OCI-LY1 (cell line): Measurements from ENCODE around the gene P3R3URF.

Source experiments
- H2AFZ ChIP-seq: fragments of 200-600 bp; sonication (generic), shearing (Covaris generic); 2 replicates; pipeline ENCODE4 v1.6.0; 2014; ENCODE audit warnings: antibody characterized with exemption, mild to moderate bottlenecking, low read length
- H3F3A ChIP-seq: fragments of 200-600 bp; sonication (generic), shearing (Covaris generic); 2 replicates; pipeline ENCODE4 v1.6.0; 2014; ENCODE audit warnings: mild to moderate bottlenecking, antibody characterized with exemption, low read length, moderate library complexity; ENCODE audit not compliant: insufficient read depth
- H3K27ac ChIP-seq: fragments of 200-600 bp; sonication (generic); 2 replicates; pipeline ENCODE4 v1.5.1; 2014; ENCODE audit warnings: low read length, mixed run types, mild to moderate bottlenecking, low read depth; ENCODE audit not compliant: poor library complexity, severe bottlenecking
- H3K27me3 ChIP-seq: fragments of 200-600 bp; sonication (generic); 2 replicates; pipeline ENCODE4 v1.6.0; 2014; ENCODE audit warnings: antibody characterized with exemption, mild to moderate bottlenecking, low read length, moderate library complexity; ENCODE audit not compliant: insufficient read depth
- H3K36me3 ChIP-seq: fragments of 200-600 bp; sonication (generic); 2 replicates; pipeline ENCODE4 v1.6.1; 2014; ENCODE audit warnings: mild to moderate bottlenecking, antibody characterized with exemption, low read length, moderate library complexity, mixed read lengths; ENCODE audit not compliant: insufficient read depth
- H3K4me1 ChIP-seq: fragments of 200-600 bp; sonication (generic); 2 replicates; pipeline ENCODE4 v1.5.1; 2014; ENCODE audit warnings: mild to moderate bottlenecking, low read length, moderate library complexity; ENCODE audit not compliant: insufficient read depth, severe bottlenecking
- H3K4me2 ChIP-seq: fragments of 200-600 bp; sonication (generic), shearing (Covaris generic); 2 replicates; pipeline ENCODE4 v1.6.1; 2014; ENCODE audit warnings: low read length
- H3K4me3 ChIP-seq: fragments of 200-600 bp; sonication (generic); 2 replicates; pipeline ENCODE4 v1.5.1; 2014; ENCODE audit warnings: low read length, low read depth, mild to moderate bottlenecking, mixed read lengths; ENCODE audit not compliant: poor library complexity, severe bottlenecking
- H3K79me2 ChIP-seq: fragments of 200-600 bp; shearing (Covaris generic); 2 replicates; pipeline ENCODE4 v1.6.1; 2016; ENCODE audit warnings: mixed run types, low read length, mixed read lengths; ENCODE audit not compliant: insufficient read depth
- H3K9ac ChIP-seq: fragments of 200-600 bp; sonication (generic), shearing (Covaris generic); 2 replicates; pipeline ENCODE4 v1.6.1; 2014; ENCODE audit warnings: mild to moderate bottlenecking, low read length, mixed read lengths
- H3K9me2 ChIP-seq: fragments of 200-600 bp; sonication (generic), shearing (Covaris generic); 2 replicates; pipeline ENCODE4 v1.6.1; 2014; ENCODE audit warnings: low read depth, mild to moderate bottlenecking, low read length, mixed read lengths
- H3K9me3 ChIP-seq: fragments of 200-600 bp; shearing (Covaris generic); 2 replicates; pipeline ENCODE4 v1.6.1; 2014; ENCODE audit warnings: low read length, mixed read lengths
- H4K20me1 ChIP-seq: fragments of 200-600 bp; sonication (generic), shearing (Covaris generic); 2 replicates; pipeline ENCODE4 v1.6.0; 2016; ENCODE audit warnings: mild to moderate bottlenecking, low read length; ENCODE audit not compliant: insufficient read depth
- CTCF ChIP-seq: fragments of 200-600 bp; sonication (generic), shearing (Covaris generic); IDR thresholded peaks from 2 replicates; pipeline ENCODE4 v1.5.1; 2017; ENCODE audit warnings: mild to moderate bottlenecking, antibody characterized with exemption, low read length, moderate library complexity, mixed read lengths
- EZH2 ChIP-seq: fragments of 200-600 bp; sonication (generic), shearing (Covaris generic); IDR thresholded peaks from 2 replicates; pipeline ENCODE4 v1.8.0; 2017; ENCODE audit warnings: borderline replicate concordance, mixed run types, mild to moderate bottlenecking, antibody characterized with exemption, low read length, moderate library complexity, mixed read lengths

P3R3URF gene

GRCh38 chr1:46221749-46222148 lies 45.5 kb upstream of the P3R3URF start:
- Histone ChIP-seq H3K27ac (no peak overlapping the region), H3K4me1 (peaks cover 8% of the 10 kb centered on the region), H3K36me3 (no peaks in the 10 kb centered on the region), H3K9me2 (no peaks in the 10 kb centered on the region), H3F3A (no peaks in the 10 kb centered on the region), H3K27me3 (no peaks in the 10 kb centered on the region), H4K20me1 (no peaks in the 10 kb centered on the region), H3K79me2 (no peaks in the 10 kb centered on the region), H2AFZ (no peak overlapping the region), H3K4me2 (no peak overlapping the region), H3K9me3 (no peaks in the 10 kb centered on the region), H3K4me3 (no peak overlapping the region), H3K9ac (no peak overlapping the region)
- TF ChIP-seq CTCF (no peak), EZH2 (no peak)

- Histone ChIP-seq H3K4me3 (no peak overlapping the region), H3K9ac (no peak overlapping the region)
Measured at GRCh38 chr1:46220808-46221207, 44.5 kb upstream of the P3R3URF start.

GRCh38 chr1:46219551-46220520 lies 43.5 kb upstream of the P3R3URF start:
- Histone ChIP-seq H3F3A (no peaks in the 10 kb centered on the region), H3K27me3 (no peaks in the 10 kb centered on the region), H3K79me2 (no peaks in the 10 kb centered on the region), H2AFZ (no peak overlapping the region), H3K9ac (no peak overlapping the region), H4K20me1 (no peaks in the 10 kb centered on the region), H3K4me2 (no peak overlapping the region), H3K27ac (no peak overlapping the region), H3K4me1 (peaks cover 8% of the 10 kb centered on the region), H3K9me2 (no peaks in the 10 kb centered on the region), H3K9me3 (no peaks in the 10 kb centered on the region), H3K4me3 (no peak overlapping the region), H3K36me3 (no peaks in the 10 kb centered on the region)
- no peak for TF ChIP-seq CTCF
- no peak for TF ChIP-seq EZH2

More at GRCh38 chr1:46220808-46221207, 44.5 kb upstream of the P3R3URF start:
- Histone ChIP-seq H3K9me2 (no peaks in the 10 kb centered on the region), H3F3A (no peaks in the 10 kb centered on the region), H2AFZ (no peak overlapping the region), H3K27ac (no peak overlapping the region), H3K27me3 (no peaks in the 10 kb centered on the region), H3K36me3 (no peaks in the 10 kb centered on the region), H3K4me1 (peaks cover 8% of the 10 kb centered on the region), H3K9me3 (no peaks in the 10 kb centered on the region), H3K79me2 (no peaks in the 10 kb centered on the region), H4K20me1 (no peaks in the 10 kb centered on the region), H3K4me2 (no peak overlapping the region)
- TF ChIP-seq CTCF (no peak), EZH2 (no peak)
